Lower lobe of right lung (tissue), 2 donors: ENCODE measurements around the gene TSG101. TPM values are rescaled to one million over a fixed set of nuclear protein-coding genes. Genes with fewer than 3 reads are reported as not detected.

Experiments used
- ATAC-seq, 2 donors: fragments of 200-7000 bp; cut with Tn5 transposase; one replicate each; pipeline ENCODE4 v1.9.1; 2020 to 2022; ENCODE audit warnings: mild to moderate bottlenecking in 2 of 2, moderate library complexity in 2 of 2
- DNase-seq: peaks from one replicate; pipeline ENCODE4 v3.0.0-alpha.2; 2020
- H3K27ac ChIP-seq: fragments of 200-600 bp; one replicate; pipeline ENCODE4 v1.8.0; 2022
- H3K27me3 ChIP-seq: fragments of 200-600 bp; one replicate; pipeline ENCODE4 v1.8.0; 2022; ENCODE audit warnings: low read depth
- H3K36me3 ChIP-seq: fragments of 200-600 bp; one replicate; pipeline ENCODE4 v1.8.0; 2022; ENCODE audit warnings: mild to moderate bottlenecking
- H3K4me1 ChIP-seq: fragments of 200-600 bp; one replicate; pipeline ENCODE4 v1.8.0; 2022
- H3K4me3 ChIP-seq: fragments of 200-600 bp; one replicate; pipeline ENCODE4 v1.8.0; 2022; ENCODE audit warnings: mild to moderate bottlenecking
- H3K9me3 ChIP-seq: fragments of 200-600 bp; one replicate; pipeline ENCODE4 v1.8.0; 2022
- intact Hi-C: fragments of 100-400 bp; cut with DNase I; formaldehyde crosslinking; loops from one replicate; pipeline ENCODE4 v1.11.0; 2022
- total RNA-seq: library from RNA; stranded (reverse); fragmentation: NEBNext Ultra II Directional; extraction: Animal tissue kit (Norgen Biotek cat#: 25700); gene quantifications from one replicate; pipeline ENCODE4 v1.2.1, GENCODE V29; 2021
- TF ChIP-seq, protein P1 (sequence below): fragments of 200-600 bp; IDR thresholded peaks from one replicate; pipeline ENCODE4 v1.8.0; 2022; ENCODE audit warnings: antibody characterized with exemption, mild to moderate bottlenecking
- donor health status: DM: no; HTN: yes; CAD: no; lungs with severe emphysema.

Gene TSG101
- total RNA-seq, 1 donor from 2014 or later = 61.8 TPM

DNA sequence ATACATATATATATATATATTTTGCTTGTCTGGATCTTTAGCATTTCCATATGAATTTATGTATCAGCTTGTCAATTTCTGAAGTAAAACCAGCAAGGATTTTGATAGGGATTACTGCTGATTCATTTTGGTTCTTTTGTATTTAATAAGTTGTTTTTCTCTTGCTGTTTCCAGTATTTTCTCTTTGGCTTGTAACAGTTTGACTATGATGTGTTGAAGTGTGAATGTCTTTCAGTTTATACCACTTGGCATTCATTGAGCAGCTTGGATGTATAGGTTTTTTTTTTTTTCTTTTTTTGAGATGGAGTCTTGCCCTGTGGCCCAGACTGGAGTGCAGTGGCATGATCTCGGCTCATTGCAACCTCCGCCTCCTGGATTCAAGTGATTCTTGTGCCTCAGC is 58.7 kb downstream of the TSG101 start:
- TF ChIP-seq, protein P1, sequence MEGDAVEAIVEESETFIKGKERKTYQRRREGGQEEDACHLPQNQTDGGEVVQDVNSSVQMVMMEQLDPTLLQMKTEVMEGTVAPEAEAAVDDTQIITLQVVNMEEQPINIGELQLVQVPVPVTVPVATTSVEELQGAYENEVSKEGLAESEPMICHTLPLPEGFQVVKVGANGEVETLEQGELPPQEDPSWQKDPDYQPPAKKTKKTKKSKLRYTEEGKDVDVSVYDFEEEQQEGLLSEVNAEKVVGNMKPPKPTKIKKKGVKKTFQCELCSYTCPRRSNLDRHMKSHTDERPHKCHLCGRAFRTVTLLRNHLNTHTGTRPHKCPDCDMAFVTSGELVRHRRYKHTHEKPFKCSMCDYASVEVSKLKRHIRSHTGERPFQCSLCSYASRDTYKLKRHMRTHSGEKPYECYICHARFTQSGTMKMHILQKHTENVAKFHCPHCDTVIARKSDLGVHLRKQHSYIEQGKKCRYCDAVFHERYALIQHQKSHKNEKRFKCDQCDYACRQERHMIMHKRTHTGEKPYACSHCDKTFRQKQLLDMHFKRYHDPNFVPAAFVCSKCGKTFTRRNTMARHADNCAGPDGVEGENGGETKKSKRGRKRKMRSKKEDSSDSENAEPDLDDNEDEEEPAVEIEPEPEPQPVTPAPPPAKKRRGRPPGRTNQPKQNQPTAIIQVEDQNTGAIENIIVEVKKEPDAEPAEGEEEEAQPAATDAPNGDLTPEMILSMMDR = no peak

DNA sequence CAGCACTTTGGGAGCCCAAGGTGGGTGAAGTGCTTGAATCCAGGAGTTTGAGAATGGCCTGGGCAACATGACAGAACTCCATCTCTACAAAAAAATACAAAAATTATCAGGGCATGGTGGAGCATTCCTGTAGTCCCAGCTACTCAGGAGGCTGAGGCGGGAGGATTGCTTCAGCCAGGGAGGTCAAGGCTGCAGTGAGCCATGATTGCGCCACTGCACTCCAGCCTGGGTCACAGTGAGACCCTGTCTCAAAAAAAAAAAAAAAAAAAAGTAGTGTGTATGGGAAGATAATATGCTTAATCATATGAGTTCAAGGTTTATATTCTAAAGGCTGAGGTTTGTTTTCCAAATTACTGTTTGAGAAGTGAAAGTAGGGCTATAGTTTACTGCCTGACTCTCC is 60.3 kb downstream of the TSG101 start:
- intact Hi-C loops = no loop called here
- TF ChIP-seq, protein P1 = no peak
- H3K4me3 ChIP-seq = no peak overlapping the region
- no peaks in the 10 kb centered on the region for H3K4me1 ChIP-seq
- no peak overlapping the region for H3K27ac ChIP-seq
- no peaks in the 10 kb centered on the region for H3K27me3 ChIP-seq
- no peak for ATAC-seq
- peaks cover 5% of the 10 kb centered on the region for H3K36me3 ChIP-seq
- DNase-seq = no peak
- no peaks in the 10 kb centered on the region for H3K9me3 ChIP-seq

More for the DNA sequence above, 58.7 kb downstream of the TSG101 start:
- H3K4me1 ChIP-seq = no peaks in the 10 kb centered on the region
- no peak overlapping the region for H3K4me3 ChIP-seq
- DNase-seq = no peak
- intact Hi-C loops = no loop called here
- no peak for ATAC-seq
- H3K27ac ChIP-seq = no peak overlapping the region
- H3K36me3 ChIP-seq = peaks cover 5% of the 10 kb centered on the region
- no peaks in the 10 kb centered on the region for H3K27me3 ChIP-seq
- H3K9me3 ChIP-seq = no peaks in the 10 kb centered on the region

DNA sequence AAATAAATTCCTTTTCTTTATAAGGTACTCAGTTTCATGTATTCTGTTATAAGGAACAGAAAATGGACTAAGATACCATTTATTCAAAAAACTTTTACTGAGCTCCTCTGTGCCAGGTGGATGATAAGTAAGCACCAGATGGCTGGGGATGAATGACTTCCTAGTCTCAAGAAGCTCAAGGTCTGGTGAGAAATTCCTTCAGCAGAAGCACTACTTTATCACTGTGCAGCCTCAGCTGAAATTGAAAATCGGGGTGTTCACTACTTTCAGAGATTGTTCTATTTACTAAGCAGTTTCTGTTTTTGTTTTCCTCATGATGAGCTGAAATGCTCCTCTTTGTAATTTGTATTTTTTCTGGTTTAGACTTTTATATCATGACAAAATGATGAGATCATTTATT is 63.3 kb downstream of the TSG101 start:
- no peak for ATAC-seq
- Histone ChIP-seq H3K4me1 (no peaks in the 10 kb centered on the region), H3K4me3 (no peak overlapping the region), H3K9me3 (no peaks in the 10 kb centered on the region), H3K36me3 (no peaks in the 10 kb centered on the region), H3K27ac (no peak overlapping the region), H3K27me3 (no peaks in the 10 kb centered on the region)
- intact Hi-C loops = no loop called here
- TF ChIP-seq, protein P1 = no peak
- no peak for DNase-seq

DNA sequence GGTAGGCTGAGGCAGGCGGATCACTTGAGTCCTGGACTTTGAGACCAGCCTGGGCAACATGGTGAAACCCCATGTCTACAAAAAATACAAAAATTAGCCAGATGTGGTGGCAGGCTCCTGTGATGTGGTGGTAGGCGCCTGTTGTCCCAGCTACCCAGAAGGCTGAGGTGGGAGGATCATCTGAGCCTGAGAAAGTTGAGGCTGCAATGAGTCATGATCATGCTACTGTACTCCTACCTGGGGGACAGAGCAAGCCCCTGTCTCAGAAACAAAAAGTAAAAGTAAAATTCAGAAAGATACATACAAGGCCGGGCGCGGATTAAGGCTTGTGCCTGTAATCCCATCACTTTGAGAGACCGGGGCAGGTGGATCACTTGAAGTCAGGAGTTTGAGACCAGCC is 64.8 kb downstream of the TSG101 start:
- Histone ChIP-seq H3K9me3 (no peaks in the 10 kb centered on the region), H3K36me3 (no peaks in the 10 kb centered on the region), H3K27me3 (no peaks in the 10 kb centered on the region), H3K4me3 (no peak overlapping the region), H3K4me1 (no peaks in the 10 kb centered on the region), H3K27ac (no peak overlapping the region)
- DNase-seq (no peak), ATAC-seq (no peak)
- intact Hi-C loops = no loop called here
- TF ChIP-seq, protein P1 = no peak

DNA sequence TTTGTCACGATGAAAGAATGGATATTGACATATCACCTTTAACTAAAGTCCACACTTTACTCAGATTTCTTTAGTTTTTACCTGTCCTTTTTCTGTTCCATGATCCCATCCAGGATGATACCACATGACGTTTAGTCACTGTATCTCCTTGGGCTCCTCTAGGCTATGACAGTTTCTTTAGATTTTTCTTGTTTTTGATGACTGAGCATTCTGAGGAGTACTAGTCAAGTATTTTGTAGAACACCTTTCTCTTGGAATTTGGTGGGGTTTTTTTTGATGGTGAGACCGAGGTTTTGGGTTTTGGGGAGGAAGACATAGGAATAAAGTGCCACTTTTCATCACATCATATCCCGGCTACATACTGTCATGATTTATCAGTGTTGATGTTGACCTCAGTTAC is 67.1 kb downstream of the TSG101 start:
- ATAC-seq (no peak), DNase-seq (no peak)
- intact Hi-C loops = no loop called here
- Histone ChIP-seq H3K4me1 (no peaks in the 10 kb centered on the region), H3K9me3 (no peaks in the 10 kb centered on the region), H3K27me3 (peaks cover 7% of the 10 kb centered on the region), H3K4me3 (no peak overlapping the region), H3K27ac (no peak overlapping the region), H3K36me3 (no peaks in the 10 kb centered on the region)
- TF ChIP-seq, protein P1 = no peak

DNA sequence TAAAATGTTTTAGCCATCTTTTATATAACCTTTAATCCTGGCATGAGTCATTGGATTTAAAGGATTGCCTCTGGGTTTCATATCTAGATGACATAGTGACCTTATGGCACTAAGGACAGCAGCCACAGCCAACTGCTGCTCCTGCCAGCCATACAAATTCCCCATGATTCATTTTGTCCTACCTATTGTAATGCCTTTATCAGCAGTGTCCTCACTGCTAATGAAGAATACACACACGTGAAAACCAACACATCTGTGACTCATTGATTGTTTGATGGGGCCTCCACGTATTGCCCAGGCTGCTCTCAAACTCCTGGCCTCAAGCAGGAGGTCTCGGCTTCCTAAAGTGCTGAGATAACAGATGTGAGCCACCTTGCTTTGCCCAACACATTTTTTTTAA is 69.3 kb downstream of the TSG101 start:
- Histone ChIP-seq H3K36me3 (no peaks in the 10 kb centered on the region), H3K4me3 (no peak overlapping the region), H3K27me3 (peaks cover 7% of the 10 kb centered on the region), H3K27ac (no peak overlapping the region), H3K4me1 (no peaks in the 10 kb centered on the region), H3K9me3 (no peaks in the 10 kb centered on the region)
- ATAC-seq (no peak), DNase-seq (no peak)
- intact Hi-C loops = no loop called here
- TF ChIP-seq, protein P1 = no peak
